GM20000 (cell line): ENCODE data around the gene PTRH1.

Experiments used
- DNase-seq: peaks from one replicate; pipeline ENCODE4 v3.0.0; 2012; ENCODE audit warnings: low spot score
- TF ChIP-seq, protein P1 (sequence below): IDR thresholded peaks from 2 replicates; pipeline ENCODE4 v1.5.1; 2012; ENCODE audit warnings: mild to moderate bottlenecking, control low read depth; ENCODE audit errors: extremely low read depth, missing control alignments

Gene PTRH1

DNA sequence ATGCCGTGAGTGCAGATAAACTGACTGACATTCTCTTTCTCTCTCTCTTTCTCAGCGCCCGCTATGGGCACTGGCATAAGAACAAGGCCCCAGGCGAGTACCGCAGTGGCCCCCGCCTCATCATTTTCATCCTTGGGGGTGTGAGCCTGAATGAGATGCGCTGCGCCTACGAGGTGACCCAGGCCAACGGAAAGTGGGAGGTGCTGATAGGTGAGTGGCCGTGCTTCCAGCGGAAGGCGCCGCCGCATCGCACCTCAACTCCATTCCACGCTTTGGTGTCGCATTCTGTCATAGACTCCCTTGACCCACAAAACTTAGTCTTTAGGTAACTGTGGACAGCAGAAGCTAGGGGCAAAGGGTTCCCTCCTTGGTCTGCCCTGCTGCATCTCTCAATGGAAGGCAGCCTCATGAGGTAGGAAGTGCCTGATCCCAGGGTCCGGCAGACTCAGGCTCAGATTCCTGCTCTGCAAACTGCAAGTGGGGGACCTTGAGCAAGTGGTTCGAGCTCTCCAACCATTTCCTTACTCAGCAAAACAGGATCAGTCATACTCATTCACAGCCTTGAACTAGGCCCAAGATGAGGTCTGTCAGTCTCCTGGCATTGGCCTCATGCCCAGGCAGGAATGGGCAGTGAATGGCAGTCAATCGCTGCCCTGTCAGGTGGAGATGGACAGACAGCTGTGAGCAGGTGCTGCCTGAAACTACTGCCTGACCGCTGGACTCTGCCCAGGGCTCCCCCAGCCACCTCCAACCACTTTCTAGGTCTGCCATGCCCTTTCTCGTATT lies 32.9 kb downstream of the PTRH1 start:
- DNase-seq = no peak
- TF ChIP-seq, protein P1, sequence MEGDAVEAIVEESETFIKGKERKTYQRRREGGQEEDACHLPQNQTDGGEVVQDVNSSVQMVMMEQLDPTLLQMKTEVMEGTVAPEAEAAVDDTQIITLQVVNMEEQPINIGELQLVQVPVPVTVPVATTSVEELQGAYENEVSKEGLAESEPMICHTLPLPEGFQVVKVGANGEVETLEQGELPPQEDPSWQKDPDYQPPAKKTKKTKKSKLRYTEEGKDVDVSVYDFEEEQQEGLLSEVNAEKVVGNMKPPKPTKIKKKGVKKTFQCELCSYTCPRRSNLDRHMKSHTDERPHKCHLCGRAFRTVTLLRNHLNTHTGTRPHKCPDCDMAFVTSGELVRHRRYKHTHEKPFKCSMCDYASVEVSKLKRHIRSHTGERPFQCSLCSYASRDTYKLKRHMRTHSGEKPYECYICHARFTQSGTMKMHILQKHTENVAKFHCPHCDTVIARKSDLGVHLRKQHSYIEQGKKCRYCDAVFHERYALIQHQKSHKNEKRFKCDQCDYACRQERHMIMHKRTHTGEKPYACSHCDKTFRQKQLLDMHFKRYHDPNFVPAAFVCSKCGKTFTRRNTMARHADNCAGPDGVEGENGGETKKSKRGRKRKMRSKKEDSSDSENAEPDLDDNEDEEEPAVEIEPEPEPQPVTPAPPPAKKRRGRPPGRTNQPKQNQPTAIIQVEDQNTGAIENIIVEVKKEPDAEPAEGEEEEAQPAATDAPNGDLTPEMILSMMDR = no peak

DNA sequence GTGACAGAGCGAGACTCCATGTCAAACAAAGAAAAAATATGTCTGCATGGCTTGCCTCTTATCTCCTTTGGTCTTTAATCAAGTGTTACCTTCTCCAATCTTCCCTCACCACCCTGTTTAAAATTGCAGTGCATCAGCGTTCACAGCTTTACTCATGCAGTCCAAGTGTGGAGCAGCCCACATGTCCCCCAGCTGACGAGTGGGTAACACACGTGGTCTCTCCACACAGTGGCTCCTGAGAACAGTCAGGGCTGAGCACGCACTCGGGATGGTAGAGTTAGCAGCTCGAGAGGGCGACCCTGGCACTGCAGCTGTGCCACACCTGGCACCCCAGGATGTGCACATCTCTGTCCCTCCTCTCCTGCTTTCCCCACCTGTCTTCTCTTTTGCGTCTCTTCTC lies 34.6 kb downstream of the PTRH1 start:
- TF ChIP-seq, protein P1 = no peak
- no peak for DNase-seq

DNA sequence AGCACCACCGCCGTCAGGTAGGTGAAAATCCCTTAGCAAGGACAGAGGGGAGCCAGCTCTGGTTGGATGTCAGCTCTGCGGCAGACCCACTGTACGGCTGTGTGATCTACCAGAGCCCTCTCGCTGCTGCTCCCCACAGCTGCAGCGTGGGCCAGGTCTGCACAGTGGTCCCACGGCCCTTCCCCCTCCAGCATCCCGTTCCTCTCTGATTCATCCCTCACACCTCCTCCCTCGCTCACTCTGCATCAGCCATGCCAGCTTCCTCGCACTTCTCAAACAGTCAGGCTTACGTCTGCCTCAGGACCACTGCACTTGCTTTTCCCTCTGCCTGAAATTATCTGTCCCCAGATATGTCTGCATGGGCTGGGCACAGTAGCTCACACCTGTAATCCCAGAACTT lies 35.2 kb downstream of the PTRH1 start:
- TF ChIP-seq, protein P1 = no peak
- no peak for DNase-seq

DNA sequence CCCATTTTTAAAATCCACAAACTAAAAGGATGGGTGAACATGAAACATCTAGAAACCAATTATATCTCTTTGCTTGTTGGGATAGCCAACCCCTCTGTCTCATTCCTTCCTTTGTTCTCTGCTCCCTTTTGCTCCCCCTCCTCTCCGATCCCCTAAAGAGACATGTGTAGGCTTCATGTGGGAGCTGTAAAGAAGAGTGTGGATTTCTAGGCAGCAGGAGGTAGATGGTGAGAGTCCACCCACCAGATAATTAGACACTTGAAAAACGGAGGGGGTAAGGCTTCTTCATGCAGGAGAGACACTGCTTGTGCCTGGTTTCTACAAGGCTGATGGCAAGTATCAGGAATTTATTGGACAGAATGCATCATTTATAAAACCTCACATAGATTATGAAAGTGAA lies 36.0 kb downstream of the PTRH1 start:
- TF ChIP-seq, protein P1 = no peak
- DNase-seq = no peak

DNA sequence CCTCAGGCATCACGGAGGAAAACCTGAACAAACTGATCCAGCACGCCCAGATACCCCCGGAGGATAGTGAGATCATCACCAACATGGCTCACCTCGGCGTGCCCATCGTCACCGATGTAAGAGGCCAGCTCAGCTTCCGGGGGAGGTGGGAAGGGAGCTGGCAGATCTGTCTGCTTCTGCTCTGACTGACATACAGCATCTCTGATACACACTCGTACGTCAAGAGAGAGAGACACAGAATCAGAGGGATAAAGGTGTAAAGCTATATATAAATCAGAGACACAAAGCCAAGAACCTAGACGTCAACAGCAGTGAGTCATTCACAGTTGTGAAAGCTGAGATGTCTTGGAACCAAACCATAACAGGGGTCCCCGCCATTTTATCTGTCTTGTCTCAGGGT lies 38.8 kb downstream of the PTRH1 start:
- TF ChIP-seq, protein P1 = no peak
- DNase-seq = no peak

DNA sequence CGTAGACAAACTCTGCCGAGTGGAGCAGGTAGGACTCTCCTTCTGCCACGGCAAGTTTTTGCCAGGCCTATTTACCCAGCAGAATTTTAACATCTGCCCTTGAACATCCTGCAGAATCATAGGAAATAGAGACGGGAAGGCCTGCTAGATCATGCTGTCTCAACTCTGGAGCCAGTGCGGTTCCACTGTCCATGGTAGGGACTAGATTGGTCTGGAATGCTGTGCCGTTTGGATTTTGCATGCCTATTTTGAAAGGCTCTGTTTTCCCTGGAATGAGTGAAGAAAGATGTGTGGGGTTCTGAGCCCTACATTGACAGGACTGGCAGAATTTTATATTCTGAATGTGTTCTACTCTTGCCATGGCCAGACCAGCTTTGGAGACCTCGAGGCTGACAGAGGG lies 42.2 kb downstream of the PTRH1 start:
- TF ChIP-seq, protein P1 = no peak
- no peak for DNase-seq

DNA sequence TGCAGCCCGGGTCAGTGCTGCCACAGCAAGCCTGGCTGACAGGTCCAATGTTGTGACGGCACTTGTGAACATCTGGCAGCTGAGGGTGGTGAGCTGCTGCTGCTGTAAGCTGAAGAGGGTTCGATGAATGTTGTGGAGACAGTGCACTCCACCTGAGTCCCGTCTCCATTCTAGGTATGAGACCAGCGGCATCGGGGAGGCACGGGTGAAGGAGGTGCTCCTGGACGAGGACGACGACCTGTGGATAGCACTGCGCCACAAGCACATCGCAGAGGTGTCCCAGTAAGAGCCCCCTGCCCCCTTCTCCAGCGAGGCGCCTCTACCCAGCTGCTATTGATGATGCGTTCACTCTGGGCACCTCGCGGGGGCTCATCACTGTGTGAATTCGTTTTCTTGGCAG lies 47.6 kb downstream of the PTRH1 start:
- no peak for DNase-seq
- TF ChIP-seq, protein P1 = no peak
